Rectal smooth muscle tissue (tissue), 1 donor: Measurements from ENCODE around the gene CTSO.
"Not testable (repeated sequence)": the region's sequence is repeated elsewhere in the genome, so short reads cannot be mapped to it uniquely, and the experiment has no call there.

ENCODE experiments used
- H3K27ac ChIP-seq: one replicate; pipeline ENCODE4 v1.7.0; 2013; ENCODE audit warnings: low read depth, low read length, inconsistent platforms
- H3K27me3 ChIP-seq: one replicate; pipeline ENCODE4 v1.7.0; 2013; ENCODE audit warnings: low read length; ENCODE audit not compliant: control insufficient read depth, insufficient read depth
- H3K36me3 ChIP-seq: one replicate; pipeline ENCODE4 v1.7.0; 2013; ENCODE audit warnings: low read length; ENCODE audit not compliant: control insufficient read depth, insufficient read depth
- H3K4me1 ChIP-seq: one replicate; pipeline ENCODE4 v1.7.0; 2013; ENCODE audit warnings: low read length; ENCODE audit not compliant: control insufficient read depth, insufficient read depth
- H3K4me3 ChIP-seq: one replicate; pipeline ENCODE4 v1.7.0; 2013; ENCODE audit warnings: low read length
- H3K9ac ChIP-seq: one replicate; pipeline ENCODE4 v1.7.0; 2013; ENCODE audit warnings: low read length

The CTSO gene

DNA sequence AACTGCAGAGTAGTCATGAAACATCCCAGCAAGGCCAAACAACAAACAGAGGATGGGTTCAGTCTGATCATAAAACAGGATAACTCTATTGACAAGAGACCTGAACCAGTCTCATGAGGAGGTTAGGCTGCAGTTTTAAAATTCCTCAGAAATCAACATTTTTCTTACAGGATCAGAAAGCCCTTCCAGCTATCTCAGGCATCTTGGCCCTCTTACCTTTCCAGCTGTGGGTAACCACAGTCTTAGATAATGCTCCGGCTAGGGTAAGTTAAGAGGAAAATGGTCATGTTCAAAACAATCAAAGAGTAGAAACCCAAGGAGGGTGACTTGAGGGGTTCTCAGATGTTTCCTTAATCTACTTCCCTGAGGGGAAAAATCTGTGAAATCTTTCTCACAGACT lies 5.1 kb downstream of the CTSO start:
- Histone ChIP-seq H3K27ac (no peak overlapping the region), H3K4me1 (peaks cover 4% of the 10 kb centered on the region), H3K4me3 (no peak overlapping the region), H3K36me3 (no peaks in the 10 kb centered on the region), H3K27me3 (no peaks in the 10 kb centered on the region), H3K9ac (no peak overlapping the region)

DNA sequence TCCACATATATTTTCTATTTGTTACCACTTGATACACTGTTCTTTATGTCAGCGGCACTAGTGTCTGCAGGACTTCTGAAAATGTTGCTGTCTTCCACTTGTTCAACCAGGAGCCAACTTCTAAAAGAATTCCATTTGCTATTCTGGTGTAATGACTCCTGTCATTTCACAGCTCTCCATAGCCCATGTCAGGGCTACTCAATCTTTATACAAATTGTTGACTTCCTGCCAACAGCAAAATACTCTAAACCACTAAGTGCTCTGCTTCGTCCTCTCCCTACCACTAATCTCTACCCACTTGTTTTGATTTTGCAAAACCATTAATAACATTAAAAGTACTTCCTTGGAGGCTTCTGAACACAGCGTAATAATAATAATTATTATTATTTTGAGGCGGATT lies 7.2 kb downstream of the CTSO start:
- Histone ChIP-seq H3K27me3 (no peaks in the 10 kb centered on the region), H3K4me3 (no peak overlapping the region), H3K9ac (no peak overlapping the region), H3K4me1 (no peaks in the 10 kb centered on the region), H3K27ac (no peak overlapping the region), H3K36me3 (peaks cover 2% of the 10 kb centered on the region)

- Histone ChIP-seq H3K27ac (no peak overlapping the region), H3K27me3 (no peaks in the 10 kb centered on the region), H3K36me3 (peaks cover 6% of the 10 kb centered on the region), H3K4me3 (no peak overlapping the region), H3K9ac (no peak overlapping the region), H3K4me1 (no peaks in the 10 kb centered on the region)
Measured at GRCh38 chr4:155944516-155944915, 9.2 kb downstream of the CTSO start.

- Histone ChIP-seq H3K27me3 (no peaks in the 10 kb centered on the region), H3K27ac (no peak overlapping the region), H3K36me3 (peaks cover 6% of the 10 kb centered on the region), H3K4me1 (no peaks in the 10 kb centered on the region), H3K4me3 (no peak overlapping the region), H3K9ac (no peak overlapping the region)
Measured at GRCh38 chr4:155943605-155944291, 9.9 kb downstream of the CTSO start.

DNA sequence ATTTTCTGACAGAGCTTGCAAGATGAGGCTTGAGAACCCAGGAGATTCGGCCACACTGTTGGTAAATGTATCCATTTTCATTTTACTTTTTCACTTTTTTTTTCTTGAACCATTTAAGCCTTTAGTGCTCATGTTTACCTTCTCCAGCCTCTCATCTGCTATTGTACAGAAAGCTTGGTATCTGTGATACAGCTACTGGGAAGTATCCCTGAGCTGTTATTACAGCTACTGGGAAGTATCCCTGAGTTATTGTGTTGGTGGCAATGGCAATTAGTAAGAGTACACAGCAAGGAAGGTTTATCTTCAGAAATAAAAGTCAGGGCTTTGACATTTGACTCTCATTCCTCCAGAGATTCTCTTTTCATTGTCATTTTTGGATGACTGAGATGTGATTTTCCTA lies 11.8 kb downstream of the CTSO start:
- H3K9ac ChIP-seq = no peak overlapping the region
- H3K4me3 ChIP-seq = no peak overlapping the region
- H3K27me3 ChIP-seq = no peaks in the 10 kb centered on the region
- H3K4me1 ChIP-seq = no peaks in the 10 kb centered on the region
- no peak overlapping the region for H3K27ac ChIP-seq
- peaks cover 6% of the 10 kb centered on the region for H3K36me3 ChIP-seq

DNA sequence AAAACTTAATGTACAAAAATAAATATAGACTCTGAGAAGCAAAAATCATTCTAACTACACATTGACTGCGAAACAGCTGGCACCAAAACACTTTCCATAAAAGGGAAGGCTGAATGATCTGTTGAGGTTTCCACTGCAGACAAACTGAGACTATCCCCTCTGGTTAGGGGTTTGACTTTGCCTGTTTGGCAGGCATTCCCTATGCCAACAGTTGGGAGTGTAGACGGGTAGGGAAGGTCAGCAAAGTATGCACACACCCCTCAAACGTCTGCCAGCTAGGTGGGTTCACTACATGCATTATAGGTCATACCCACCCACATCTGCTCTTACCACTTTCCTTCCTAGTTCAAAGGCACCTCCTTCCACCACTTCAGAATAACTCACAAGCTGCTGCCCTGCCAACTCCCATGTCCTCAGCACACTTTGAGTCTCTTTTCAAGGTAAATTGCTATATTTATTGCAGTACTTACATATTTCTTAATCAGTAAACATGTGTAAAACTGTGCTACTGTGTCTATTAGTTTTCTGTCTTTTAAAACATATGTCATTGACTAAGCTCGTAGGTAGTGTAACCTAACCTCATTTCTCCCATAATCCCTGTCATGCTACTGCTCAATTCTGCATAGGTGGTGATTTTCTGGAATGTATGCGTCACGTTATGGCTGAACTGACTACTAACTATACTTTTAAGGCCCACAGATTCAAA lies 12.4 kb downstream of the CTSO start:
- Histone ChIP-seq H3K27me3 (no peaks in the 10 kb centered on the region), H3K27ac (no peak overlapping the region), H3K4me1 (no peaks in the 10 kb centered on the region), H3K36me3 (peaks cover 6% of the 10 kb centered on the region), H3K4me3 (no peak overlapping the region), H3K9ac (no peak overlapping the region)

DNA sequence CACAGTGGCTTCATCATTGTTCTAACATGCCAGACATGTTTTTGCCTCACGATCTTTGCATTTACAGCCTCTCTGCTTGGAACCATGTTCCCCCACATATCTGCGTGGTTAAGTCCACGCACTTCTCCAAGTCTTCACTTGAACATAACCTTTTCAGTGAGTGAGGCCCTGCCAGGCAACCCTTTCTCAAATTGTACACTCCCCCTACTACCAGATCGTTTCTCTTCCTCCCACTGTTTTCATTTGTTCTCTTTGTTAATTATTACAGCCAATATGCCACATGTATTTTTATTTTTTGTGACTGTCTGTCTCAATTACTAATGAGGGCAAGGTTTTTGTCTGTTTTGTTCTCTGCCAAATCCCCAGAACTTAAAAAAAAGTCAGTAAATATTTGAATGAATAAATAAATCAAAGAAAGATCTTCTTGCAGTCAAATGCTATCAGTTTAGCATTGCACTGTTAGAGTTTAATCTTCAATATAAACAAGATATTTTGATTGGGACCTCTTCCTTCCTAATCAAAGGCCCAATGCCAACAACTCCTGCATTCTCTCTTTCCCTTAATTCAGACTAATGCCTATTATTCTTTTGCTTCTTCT lies 18.2 kb downstream of the CTSO start:
- no peak overlapping the region for H3K4me3 ChIP-seq
- H3K36me3 ChIP-seq = peaks cover 3% of the 10 kb centered on the region
- H3K9ac ChIP-seq = no peak overlapping the region
- H3K27ac ChIP-seq = no peak overlapping the region
- no peaks in the 10 kb centered on the region for H3K4me1 ChIP-seq
- no peaks in the 10 kb centered on the region for H3K27me3 ChIP-seq

- H3K36me3 ChIP-seq, H3K27me3 ChIP-seq, H3K4me1 ChIP-seq, H3K9ac ChIP-seq, H3K27ac ChIP-seq, H3K4me3 ChIP-seq: not testable (repeated sequence)
Measured at GRCh38 chr4:155934634-155935033, 19.0 kb downstream of the CTSO start.

GRCh38 chr4:155931634-155932033 lies 22.0 kb downstream of the CTSO start:
- no peaks in the 10 kb centered on the region for H3K4me1 ChIP-seq
- H3K36me3 ChIP-seq = peaks cover 10% of the 10 kb centered on the region
- H3K4me3 ChIP-seq = no peak overlapping the region
- H3K27ac ChIP-seq = no peak overlapping the region
- no peak overlapping the region for H3K9ac ChIP-seq
- no peaks in the 10 kb centered on the region for H3K27me3 ChIP-seq

DNA sequence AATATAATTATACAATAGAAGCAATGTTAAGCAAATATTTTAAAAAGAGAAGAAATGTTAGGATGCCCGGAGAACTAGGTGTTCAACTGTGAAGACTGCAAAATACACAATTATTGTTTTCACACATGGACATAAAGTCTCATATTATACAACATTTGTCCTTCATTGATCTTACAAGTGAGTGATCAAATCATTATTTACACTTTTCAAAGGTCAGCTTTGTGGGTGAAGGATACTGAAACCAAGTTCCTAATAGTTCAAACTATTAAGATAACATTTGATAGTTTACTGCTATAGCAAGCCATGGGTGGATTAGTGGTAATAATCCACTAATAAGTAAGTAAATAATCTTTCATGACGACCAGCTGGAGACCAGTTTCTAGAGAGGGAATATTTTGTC lies 23.3 kb downstream of the CTSO start:
- H3K27me3 ChIP-seq = no peaks in the 10 kb centered on the region
- H3K4me3 ChIP-seq = no peak overlapping the region
- no peaks in the 10 kb centered on the region for H3K4me1 ChIP-seq
- no peak overlapping the region for H3K9ac ChIP-seq
- H3K36me3 ChIP-seq = peaks cover 10% of the 10 kb centered on the region
- no peak overlapping the region for H3K27ac ChIP-seq

DNA sequence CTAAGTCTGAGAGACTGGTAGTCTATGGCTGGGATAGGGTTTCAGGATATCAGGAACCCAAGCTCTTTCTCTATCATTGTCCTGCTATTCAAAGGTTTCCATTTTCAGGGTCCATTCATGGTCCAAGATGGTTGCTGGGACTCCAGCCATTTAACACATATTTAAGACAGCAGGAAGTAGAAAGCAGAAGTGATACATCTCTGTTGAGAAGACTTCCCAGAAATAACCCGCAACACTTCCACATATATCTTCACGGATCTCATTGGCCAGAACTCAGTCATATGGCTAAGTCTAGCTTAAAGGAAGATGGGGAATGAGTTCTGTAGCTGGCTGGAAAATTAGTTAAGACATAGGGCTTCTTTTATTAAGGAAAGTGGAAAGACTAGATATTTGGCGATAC lies 23.8 kb downstream of the CTSO start:
- no peak overlapping the region for H3K27ac ChIP-seq
- H3K9ac ChIP-seq = no peak overlapping the region
- peaks cover 9% of the 10 kb centered on the region for H3K36me3 ChIP-seq
- no peaks in the 10 kb centered on the region for H3K4me1 ChIP-seq
- no peak overlapping the region for H3K4me3 ChIP-seq
- H3K27me3 ChIP-seq = no peaks in the 10 kb centered on the region

DNA sequence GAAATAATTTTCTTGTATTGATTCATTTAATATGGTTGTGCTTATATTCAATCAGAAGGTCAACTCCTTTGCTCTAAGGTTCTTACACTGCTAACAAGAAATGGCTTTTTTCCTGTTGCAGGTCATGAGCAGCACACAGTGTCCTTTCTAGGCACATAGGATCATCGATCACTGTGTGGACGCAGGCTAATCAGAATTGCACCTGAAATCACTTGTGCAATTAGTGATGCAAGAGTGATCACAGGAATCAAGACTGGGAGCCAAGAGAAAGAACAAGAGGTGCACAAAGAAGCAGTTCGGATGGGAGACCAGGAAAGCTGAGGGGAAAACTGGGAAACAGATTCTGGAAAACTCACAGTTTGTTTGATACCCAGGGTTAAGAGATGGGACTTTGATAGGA lies 29.0 kb downstream of the CTSO start:
- Histone ChIP-seq H3K4me1 (no peaks in the 10 kb centered on the region), H3K27me3 (no peaks in the 10 kb centered on the region), H3K27ac (no peak overlapping the region), H3K9ac (no peak overlapping the region), H3K36me3 (peaks cover 12% of the 10 kb centered on the region), H3K4me3 (no peak overlapping the region)

DNA sequence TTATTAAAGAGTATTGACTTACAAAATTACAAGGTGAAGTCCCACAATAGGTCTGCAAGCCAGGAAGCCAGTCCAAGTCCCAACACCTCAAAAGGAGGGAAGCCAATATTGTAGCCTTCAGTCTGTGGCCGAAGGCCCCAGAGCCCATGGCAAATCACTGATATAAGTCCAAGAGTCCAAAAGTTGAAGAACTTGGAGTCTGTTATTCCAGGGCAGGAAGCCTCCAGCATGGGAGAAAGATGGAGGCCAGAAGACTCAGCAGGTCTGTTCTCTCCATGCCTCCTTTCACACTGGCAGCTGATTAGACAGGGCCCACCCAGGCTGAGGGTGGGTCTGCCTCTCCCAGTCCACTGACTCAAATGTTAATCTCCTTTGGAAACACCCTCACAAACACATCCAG lies 32.1 kb downstream of the CTSO start:
- no peaks in the 10 kb centered on the region for H3K27me3 ChIP-seq
- H3K4me3 ChIP-seq = no peak overlapping the region
- peaks cover 6% of the 10 kb centered on the region for H3K36me3 ChIP-seq
- H3K4me1 ChIP-seq = no peaks in the 10 kb centered on the region
- H3K9ac ChIP-seq = no peak overlapping the region
- no peak overlapping the region for H3K27ac ChIP-seq
